IPS-NIHi7 (cell line): Measurements from ENCODE around the gene ACSL4.
A peak's percentile ranks its signal among the peaks of the same experiment; 100 is the strongest.
"Not testable (repeated sequence)": the region's sequence is repeated elsewhere in the genome, so short reads cannot be mapped to it uniquely, and the experiment has no call there.

Experiments
- DNase-seq: peaks from one replicate; pipeline ENCODE4 v3.0.0; 2012; ENCODE audit warnings: mixed read lengths; ENCODE audit errors: extremely low spot score

The ACSL4 gene

GRCh38 chrX:109672239-109672638 lies 60.8 kb downstream of the ACSL4 start:
- no peak for DNase-seq

- not testable (repeated sequence) for DNase-seq
These were observed 61.9 kb downstream of the ACSL4 start for GRCh38 chrX:109671170-109671569.

GRCh38 chrX:109667986-109668385 lies 65.1 kb downstream of the ACSL4 start:
- no peak for DNase-seq

GRCh38 chrX:109660435-109661143 lies 72.5 kb downstream of the ACSL4 start:
- no peak for DNase-seq

- no peak for DNase-seq
These were observed 74.7 kb downstream of the ACSL4 start for GRCh38 chrX:109658391-109658790.

GRCh38 chrX:109657364-109657763 lies 75.7 kb downstream of the ACSL4 start:
- DNase-seq = not testable (repeated sequence)

- no peak for DNase-seq
These were observed 76.3 kb downstream of the ACSL4 start for GRCh38 chrX:109656774-109657173.

GRCh38 chrX:109655502-109656201 lies 77.4 kb downstream of the ACSL4 start:
- no peak for DNase-seq

- DNase-seq = no peak
These were observed 78.4 kb downstream of the ACSL4 start for GRCh38 chrX:109654516-109655109.

GRCh38 chrX:109644671-109645070 lies 88.4 kb downstream of the ACSL4 start:
- not testable (repeated sequence) for DNase-seq

- DNase-seq = no peak
These were observed 89.4 kb downstream of the ACSL4 start for GRCh38 chrX:109643687-109644086.

- DNase-seq = no peak
These were observed 94.9 kb downstream of the ACSL4 start for GRCh38 chrX:109638158-109638557.

GRCh38 chrX:109637477-109637876 lies 95.6 kb downstream of the ACSL4 start:
- DNase-seq = not testable (repeated sequence)

- DNase-seq = peak; percentile 66
These were observed 97.9 kb downstream of the ACSL4 start for GRCh38 chrX:109635146-109635545.

- DNase-seq = peak; percentile 61
These were observed 100.1 kb downstream of the ACSL4 start for GRCh38 chrX:109632906-109633504.

GRCh38 chrX:109629310-109629709 lies 103.7 kb downstream of the ACSL4 start:
- no peak for DNase-seq

- DNase-seq = no peak
These were observed 106.4 kb downstream of the ACSL4 start for GRCh38 chrX:109626637-109627036.

- peak; percentile 92 for DNase-seq
These were observed 108.1 kb downstream of the ACSL4 start, which contains the start of gene KCNE5 for GRCh38 chrX:109624641-109625616. TSS of gene KCNE5 (minus strand) at chrX:109625172. CDS start at chrX:109625020, 152 bp downstream.

- no peak for DNase-seq
These were observed 109.1 kb downstream of the ACSL4 start for GRCh38 chrX:109623997-109624396.

GRCh38 chrX:109622270-109622669 lies 110.8 kb downstream of the ACSL4 start:
- DNase-seq = no peak

GRCh38 chrX:109619771-109620170 lies 113.3 kb downstream of the ACSL4 start:
- no peak for DNase-seq
